ENCODE results near the gene RPL7L1.
A peak's percentile ranks its signal among the peaks of the same experiment; 100 is the strongest.
"Not testable (repeated sequence)": the region's sequence is repeated elsewhere in the genome, so short reads cannot be mapped to it uniquely, and the experiment has no call there.

RPL7L1 gene

GRCh38 chr6:42890311-42891198, 11.1 kb downstream of the RPL7L1 start:
- H3K27ac ChIP-seq = peak overlapping the region; percentile 100
- DNase-seq (ENCODE audit: low spot score) = peak; percentile 96
- CTCF ChIA-PET = interaction anchor here (0.6 kb wide), 1 partner anchor 39 kb away, joined by 3 read pairs; the partner anchor contains the start of gene CNPY3
- POLR2A ChIA-PET (ENCODE audit: low non-redundant PET) = interaction anchor here (1.2 kb wide), 1 partner anchor 11 kb away, joined by 6 read pairs; the partner anchor contains the start of gene RPL7L1
- no peak for TF ChIP-seq CTCF (conservative IDR thresholded peaks at IDR 0.05; ENCODE audit: low read depth)

GRCh38 chr6:42891199-42891722, 11.8 kb downstream of the RPL7L1 start:
- peak overlapping the region; percentile 100 for H3K27ac ChIP-seq
- CTCF ChIA-PET = interaction anchor here (0.6 kb wide), 1 partner anchor 38 kb away, joined by 3 read pairs; the partner anchor contains the start of gene CNPY3
- DNase-seq (ENCODE audit: low spot score) = no peak
- POLR2A ChIA-PET (ENCODE audit: low non-redundant PET) = interaction anchor here (1.2 kb wide), 1 partner anchor 12 kb away, joined by 6 read pairs; the partner anchor contains the start of gene RPL7L1
- TF ChIP-seq CTCF (conservative IDR thresholded peaks at IDR 0.05; ENCODE audit: low read depth) = no peak

DNA sequence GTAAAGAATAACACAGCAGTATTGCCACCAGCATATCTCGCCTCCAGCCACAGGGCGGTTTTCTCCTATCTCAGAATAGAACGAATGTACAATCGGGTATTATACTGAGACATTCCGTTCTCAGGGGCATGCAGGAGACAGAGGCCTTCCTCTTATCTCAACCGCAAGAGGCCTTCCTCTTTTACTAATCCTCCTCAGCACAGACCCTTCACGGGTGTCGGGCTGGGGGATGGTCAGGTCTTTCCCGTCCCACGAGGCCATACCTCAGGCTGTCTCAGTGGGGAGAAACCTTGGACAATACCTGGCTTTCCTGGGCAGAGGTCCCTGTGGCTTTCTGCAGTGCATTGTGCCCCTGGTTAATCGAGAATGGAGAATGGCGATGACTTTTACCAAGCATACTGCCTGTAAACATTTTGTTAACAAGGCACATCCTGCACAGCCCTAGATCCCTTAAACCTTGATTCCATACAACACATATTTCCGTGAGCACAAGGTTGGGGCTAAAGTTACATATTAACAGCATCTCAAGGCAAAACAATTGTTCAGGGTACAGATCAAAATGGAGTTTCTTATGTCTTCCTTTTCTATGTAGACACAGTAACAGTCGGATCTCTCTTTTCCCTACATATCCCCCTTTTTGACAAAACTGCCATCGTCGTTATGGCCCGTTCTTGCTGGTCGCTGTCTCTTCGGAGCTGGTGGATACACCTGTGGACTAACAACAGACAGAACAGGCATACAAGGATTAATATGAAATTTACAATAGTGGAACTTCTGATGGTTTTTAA, 14.8 kb downstream of the RPL7L1 start:
- H3K27ac ChIP-seq; POLR2A ChIA-PET (ENCODE audit: low non-redundant PET); DNase-seq (ENCODE audit: low spot score): not testable (repeated sequence)
- CTCF ChIA-PET = interaction anchor here (0.7 kb wide), 1 partner anchor 152 kb away, joined by 5 read pairs; no protein-coding TSS in a partner anchor

DNA sequence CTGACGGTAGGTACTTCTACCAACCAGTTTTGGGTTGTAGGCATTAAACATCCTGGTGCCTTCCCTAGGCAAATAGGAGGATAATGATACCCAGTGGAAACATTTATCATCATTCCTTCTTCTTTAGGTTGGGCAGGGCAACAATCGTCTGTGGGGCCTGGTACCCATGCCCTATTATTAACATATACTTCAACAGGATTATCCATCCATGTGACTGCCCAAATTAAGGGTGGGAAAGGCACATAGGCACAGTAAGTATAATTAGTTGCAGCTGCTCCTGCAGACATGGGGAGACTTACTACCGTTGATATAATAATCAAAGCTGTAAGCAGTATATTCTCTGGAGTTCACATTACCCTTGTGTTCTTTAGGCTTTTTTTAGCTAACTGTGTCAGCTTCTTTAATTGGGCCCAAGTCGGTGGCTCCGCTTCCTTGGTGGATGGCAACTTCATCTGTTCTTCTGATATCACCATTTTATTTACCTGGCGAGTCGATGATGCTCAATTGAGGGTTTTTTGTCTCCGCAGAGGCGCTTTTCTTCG, 16.8 kb downstream of the RPL7L1 start:
- ChIA-PET POLR2A (ENCODE audit: low non-redundant PET) (no interaction called here), CTCF (interaction anchor here (0.5 kb wide), 1 partner anchor 216 kb away, joined by 3 read pairs; no protein-coding TSS in a partner anchor)
- no peak for DNase-seq (ENCODE audit: low spot score)
- no peak overlapping the region for H3K27ac ChIP-seq
- TF ChIP-seq CTCF (conservative IDR thresholded peaks at IDR 0.05; ENCODE audit: low read depth) = no peak

DNA sequence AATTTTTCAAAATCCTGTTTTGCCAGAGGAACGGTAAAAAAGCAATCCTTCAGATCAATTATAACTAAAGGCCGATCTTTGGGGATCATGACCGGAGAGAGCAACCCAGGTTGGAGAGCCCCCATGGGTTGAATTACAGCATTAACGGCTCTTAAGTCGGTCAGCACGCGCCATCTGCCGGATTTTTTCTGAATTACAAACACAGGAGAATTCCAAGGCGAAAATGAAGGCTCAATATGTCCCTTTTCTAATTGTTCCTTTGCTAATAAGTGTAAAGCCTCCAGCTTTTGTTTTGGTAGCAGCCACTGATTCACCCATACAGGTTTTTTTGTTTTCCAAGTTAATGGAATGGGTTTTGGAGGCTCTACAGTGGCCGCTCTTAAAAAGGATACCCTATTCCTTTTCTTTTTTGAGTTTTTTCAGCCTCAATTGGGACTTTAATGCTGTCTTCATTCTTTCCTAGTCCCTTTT, 19.5 kb downstream of the RPL7L1 start:
- no peak overlapping the region for H3K27ac ChIP-seq
- CTCF ChIA-PET = interaction anchor here (0.6 to 0.7 kb wide), 2 partner anchors 15 to 512 kb away, joined by 3 read pairs; no protein-coding TSS in a partner anchor
- TF ChIP-seq CTCF (conservative IDR thresholded peaks at IDR 0.05; ENCODE audit: low read depth) = peak; percentile 78
- DNase-seq (ENCODE audit: low spot score) = peak; percentile 39
- POLR2A ChIA-PET (ENCODE audit: low non-redundant PET) = no interaction called here

DNA sequence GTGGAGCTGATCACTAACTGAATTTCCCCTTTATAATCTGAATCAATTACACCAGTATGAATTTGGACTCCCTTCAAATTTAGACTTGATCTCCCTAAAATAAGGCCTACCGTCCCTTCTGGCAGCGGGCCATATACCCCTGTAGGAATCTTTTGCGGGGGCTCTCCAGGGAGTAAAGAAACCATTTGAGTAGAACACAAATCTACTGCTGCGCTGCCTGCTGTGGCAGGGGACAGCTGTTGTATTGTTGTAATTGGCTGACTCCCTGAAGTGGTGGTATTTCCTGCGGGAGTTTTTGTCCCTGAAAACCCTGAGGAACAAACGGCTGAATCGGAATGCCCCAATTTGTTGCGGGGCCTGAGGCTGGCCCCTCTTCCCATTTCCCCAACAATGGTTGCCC, 20.5 kb downstream of the RPL7L1 start:
- CTCF ChIA-PET = interaction anchor here (0.8 kb wide), 1 partner anchor 174 kb away, joined by 4 read pairs; no protein-coding TSS in a partner anchor
- POLR2A ChIA-PET (ENCODE audit: low non-redundant PET) = no interaction called here
- no peak for DNase-seq (ENCODE audit: low spot score)
- H3K27ac ChIP-seq = no peak overlapping the region
- TF ChIP-seq CTCF (conservative IDR thresholded peaks at IDR 0.05; ENCODE audit: low read depth) = no peak
